A673 (cell line): ENCODE measurements around the gene SBF2. TPM values are rescaled to one million over a fixed set of nuclear protein-coding genes. Genes with fewer than 3 reads are reported as not detected.

ENCODE experiments used
- BruUV-seq: library from RNA; stranded (reverse); fragments of 400-500 nt; replicated peaks from 2 replicates; lab custom pipeline; 2021; lab: Mats Ljungman, UMichigan
- CTCF ChIA-PET: fragments of 300-600 bp; sonication (Branson Sonifier 250); formaldehyde crosslinking; loops from one replicate; lab custom pipeline; 2022; ENCODE audit warnings: antibody characterized with exemption; lab: Charles Lee
- POLR2A ChIA-PET: fragments of 300-600 bp; sonication (Branson Sonifier 250); formaldehyde crosslinking; loops from one replicate; lab custom pipeline; 2022; ENCODE audit warnings: antibody characterized with exemption; ENCODE audit not compliant: low non-redundant PET; lab: Charles Lee
- DNase-seq: peaks from one replicate; pipeline ENCODE4 v3.0.0-alpha.2; 2015; ENCODE audit warnings: low spot score
- H3K27ac ChIP-seq: fragments of 200-600 bp; sonication (generic); 2 replicates; pipeline ENCODE4 v1.5.1; 2016; ENCODE audit warnings: mixed run types, low read depth, mild to moderate bottlenecking, mixed read lengths, antibody characterized with exemption, low read length; ENCODE audit not compliant: poor library complexity, severe bottlenecking
- H3K27me3 ChIP-seq: fragments of 200-600 bp; sonication (generic); replicated peaks from 2 replicates; pipeline ENCODE4 v1.6.1; 2017; ENCODE audit warnings: mixed run types, low read depth, mild to moderate bottlenecking, mixed read lengths, antibody characterized with exemption, low read length; ENCODE audit not compliant: insufficient read depth, poor library complexity
- H3K36me3 ChIP-seq: fragments of 200-600 bp; sonication (generic); 2 replicates; pipeline ENCODE4 v1.6.1; 2016; ENCODE audit warnings: mixed run types, mild to moderate bottlenecking, mixed read lengths, antibody characterized with exemption, low read length; ENCODE audit not compliant: insufficient read depth, poor library complexity, severe bottlenecking
- H3K4me1 ChIP-seq: fragments of 200-600 bp; sonication (generic); 2 replicates; pipeline ENCODE4 v1.6.1; 2017; ENCODE audit warnings: mixed run types, mild to moderate bottlenecking, mixed read lengths, antibody characterized with exemption, low read length; ENCODE audit not compliant: insufficient read depth, poor library complexity, severe bottlenecking
- H3K4me3 ChIP-seq: fragments of 200-600 bp; sonication (generic); 2 replicates; pipeline ENCODE4 v1.5.1; 2016; ENCODE audit warnings: low read depth, mixed run types, mild to moderate bottlenecking, mixed read lengths, low read length; ENCODE audit not compliant: poor library complexity, severe bottlenecking
- H3K9me3 ChIP-seq: fragments of 200-600 bp; sonication (generic); 2 replicates; pipeline ENCODE4 v1.6.1; 2016; ENCODE audit warnings: mixed run types, low read depth, mild to moderate bottlenecking, mixed read lengths, antibody characterized with exemption, low read length; ENCODE audit not compliant: poor library complexity, severe bottlenecking
- CTCF ChIP-seq: fragments of 300-800, 200-600 bp; sonication (generic); conservative IDR thresholded peaks from 2 replicates; pipeline ENCODE4 v1.5.1; 2017; ENCODE audit warnings: low read depth, mild to moderate bottlenecking, antibody characterized with exemption, low read length, moderate library complexity, mixed read lengths
- EZH2 ChIP-seq: fragments of 200-600 bp; sonication (generic); IDR thresholded peaks from 2 replicates; pipeline ENCODE4 v1.6.1; 2017; ENCODE audit warnings: borderline replicate concordance, low read depth, mild to moderate bottlenecking, mixed read lengths, antibody characterized with exemption, low read length; ENCODE audit not compliant: poor library complexity, severe bottlenecking
- intact Hi-C: fragments of 100-400 bp; cut with micrococcal nuclease; formaldehyde crosslinking; loops from one replicate; pipeline ENCODE4 v1.10.0; 2022; ENCODE audit not compliant: unreplicated experiment
- total RNA-seq: library from RNA; stranded (reverse); gene quantifications from 2 replicates; pipeline ENCODE4 v1.2.3, GENCODE V29; 2021

Gene SBF2
- total RNA-seq, 1 experiment from 2014 or later = 31.8 TPM

DNA sequence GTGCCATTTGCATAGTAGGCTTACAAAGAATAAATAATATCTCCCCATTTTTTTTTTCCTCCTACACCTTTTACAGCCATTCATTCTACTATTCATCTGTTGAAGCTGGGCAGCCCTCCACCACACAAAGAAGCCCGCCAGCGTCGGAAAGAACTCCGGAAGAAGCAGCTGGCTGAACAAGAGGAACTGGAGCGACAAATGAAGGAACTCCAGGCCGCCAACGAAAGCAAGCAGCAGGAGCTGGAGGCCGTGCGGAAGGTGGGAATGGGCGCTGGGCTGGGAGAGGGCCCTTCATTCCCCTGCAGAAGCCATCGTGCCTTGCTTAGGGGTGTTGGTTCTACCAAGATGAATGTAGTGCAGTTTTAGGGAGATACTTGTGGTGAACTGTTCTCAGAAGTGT, 561.6 kb downstream of the SBF2 start:
- intact Hi-C loops = no loop called here
- DNase-seq = peak; percentile 54
- ChIA-PET POLR2A (no interaction called here), CTCF (no interaction called here)
- no peaks in the 10 kb centered on the region for H3K27me3 ChIP-seq
- TF ChIP-seq CTCF (no peak), EZH2 (no peak)
- H3K4me1 ChIP-seq = peaks cover 11% of the 10 kb centered on the region
- peak overlapping the region; percentile 80 for H3K27ac ChIP-seq
- H3K36me3 ChIP-seq = peaks cover 14% of the 10 kb centered on the region
- no peak overlapping the region for H3K4me3 ChIP-seq
- peaks cover 5% of the 10 kb centered on the region for H3K9me3 ChIP-seq
- BruUV-seq = no TSS peak

- intact Hi-C loops = no loop called here
- DNase-seq = no peak
- TF ChIP-seq EZH2 (no peak), CTCF (no peak)
- POLR2A ChIA-PET = no interaction called here
- peaks cover 5% of the 10 kb centered on the region for H3K9me3 ChIP-seq
- CTCF ChIA-PET = no interaction called here
- peaks cover 11% of the 10 kb centered on the region for H3K4me1 ChIP-seq
- H3K4me3 ChIP-seq = no peak overlapping the region
- no TSS peak for BruUV-seq
- peaks cover 11% of the 10 kb centered on the region for H3K36me3 ChIP-seq
- no peak overlapping the region for H3K27ac ChIP-seq
- no peaks in the 10 kb centered on the region for H3K27me3 ChIP-seq
Observed at GRCh38 chr11:9731256-9731655, 562.8 kb downstream of the SBF2 start.

Other genes with a start within 250 kb of the SBF2 start
- 2.3 and 3.8 TPM in 2 replicates for gene ADM, start 10.9 kb upstream of the SBF2 start, total RNA-seq
- gene AMPD3, start 161.0 kb upstream of the SBF2 start, total RNA-seq = 0.19 and 0.42 TPM in 2 replicates
- 36.4 and 48.4 TPM in 2 replicates for gene RNF141, start 247.0 kb upstream of the SBF2 start, total RNA-seq